Measurements from ENCODE around the gene SH3D21. TPM values are rescaled to one million over a fixed set of nuclear protein-coding genes. Genes with fewer than 3 reads are reported as not detected.

Gene SH3D21
- total RNA-seq, 2 donors from 2014 or later: 1.6 to 2.8 TPM

- peak; percentile 92 for DNase-seq (ENCODE audit: low spot score)
- intact Hi-C loops (cut with DNase I): no loop called here
These were observed 17.6 kb downstream of the SH3D21 start, which contains the start of gene EVA1B for GRCh38 chr1:36323636-36324352. Gene EVA1B (minus strand): TSS chr1:36323645. CDS start chr1:36323037, 608 bp downstream.

- no peak for DNase-seq (ENCODE audit: low spot score)
- intact Hi-C loops (cut with DNase I): no loop called here
These were observed 18.2 kb downstream of the SH3D21 start for GRCh38 chr1:36324353-36324703.

GRCh38 chr1:36326499-36326898, 20.3 kb downstream of the SH3D21 start:
- intact Hi-C loops (cut with DNase I): no loop called here
- no peak for DNase-seq (ENCODE audit: low spot score)

- DNase-seq (ENCODE audit: low spot score): no peak
- intact Hi-C loops (cut with DNase I): no loop called here
These were observed 21.4 kb downstream of the SH3D21 start for GRCh38 chr1:36327421-36328087.

GRCh38 chr1:36328088-36328480, 21.9 kb downstream of the SH3D21 start:
- DNase-seq (ENCODE audit: low spot score): no peak
- intact Hi-C loops (cut with DNase I): no loop called here

GRCh38 chr1:36328713-36329112, 22.5 kb downstream of the SH3D21 start:
- DNase-seq (ENCODE audit: low spot score): no peak

GRCh38 chr1:36329817-36330216, 23.6 kb downstream of the SH3D21 start:
- DNase-seq (ENCODE audit: low spot score): no peak
- intact Hi-C loops (cut with DNase I): no loop called here

More at GRCh38 chr1:36328713-36329112, 22.5 kb downstream of the SH3D21 start:
- intact Hi-C loops (cut with DNase I): no loop called here

GRCh38 chr1:36330940-36331339, 24.8 kb downstream of the SH3D21 start:
- DNase-seq (ENCODE audit: low spot score): no peak
- intact Hi-C loops (cut with DNase I): no loop called here

- intact Hi-C loops (cut with DNase I): no loop called here
These were observed 31.7 kb downstream of the SH3D21 start for GRCh38 chr1:36337830-36338229.

GRCh38 chr1:36339215-36339614, 33.0 kb downstream of the SH3D21 start:
- no peak for DNase-seq (ENCODE audit: low spot score)
- intact Hi-C loops (cut with DNase I): no loop called here

More at GRCh38 chr1:36337830-36338229, 31.7 kb downstream of the SH3D21 start:
- DNase-seq (ENCODE audit: low spot score): no peak

GRCh38 chr1:36339615-36340014, 33.4 kb downstream of the SH3D21 start:
- intact Hi-C loops (cut with DNase I): loop anchor here in 1 of 2 donors (5.0 kb wide), 2 partner anchors 73 to 933 kb away; no protein-coding TSS in a partner anchor
- no peak for DNase-seq (ENCODE audit: low spot score)

- intact Hi-C loops (cut with DNase I): loop anchor here (2.0 to 5.0 kb wide), 3 partner anchors 71 to 931 kb away; no protein-coding TSS in a partner anchor
- DNase-seq (ENCODE audit: low spot score): no peak
These were observed 35.6 kb downstream of the SH3D21 start for GRCh38 chr1:36341626-36342320.

- no peak for DNase-seq (ENCODE audit: low spot score)
- intact Hi-C loops (cut with DNase I): loop anchor here (2.0 to 5.0 kb wide), 3 partner anchors 70 to 930 kb away; no protein-coding TSS in a partner anchor
These were observed 36.4 kb downstream of the SH3D21 start for GRCh38 chr1:36342426-36343185.

GRCh38 chr1:36343651-36344394, 37.7 kb downstream of the SH3D21 start:
- intact Hi-C loops (cut with DNase I): loop anchor here (2.0 to 5.0 kb wide), 3 partner anchors 68 to 928 kb away; no protein-coding TSS in a partner anchor
- DNase-seq (ENCODE audit: low spot score): no peak

GRCh38 chr1:36344395-36344680, 38.2 kb downstream of the SH3D21 start:
- no peak for DNase-seq (ENCODE audit: low spot score)
- intact Hi-C loops (cut with DNase I): loop anchor here in 1 of 2 donors (5.0 kb wide), 2 partner anchors 68 to 928 kb away; no protein-coding TSS in a partner anchor

GRCh38 chr1:36345353-36345752, 39.2 kb downstream of the SH3D21 start:
- intact Hi-C loops (cut with DNase I): no loop called here
- no peak for DNase-seq (ENCODE audit: low spot score)

GRCh38 chr1:36346741-36347370, 40.7 kb downstream of the SH3D21 start:
- no peak for DNase-seq (ENCODE audit: low spot score)
- intact Hi-C loops (cut with DNase I): no loop called here

GRCh38 chr1:36349241-36349671, 43.1 kb downstream of the SH3D21 start:
- no peak for DNase-seq (ENCODE audit: low spot score)
- intact Hi-C loops (cut with DNase I): no loop called here

Measured in posterior vena cava (tissue), 2 donors.